NCI-H1092 (cell line): Measurements from ENCODE around the gene DPYSL4.
"Not testable (repeated sequence)": the region's sequence is repeated elsewhere in the genome, so short reads cannot be mapped to it uniquely, and the experiment has no call there.

Experiments
- DNase-seq: peaks from one replicate; lab custom pipeline; 2025; lab: John Stamatoyannopoulos, UW

The DPYSL4 gene

GRCh38 chr10:132207536-132208461 lies 21.1 kb downstream of the DPYSL4 start:
- DNase-seq: no peak

DNA sequence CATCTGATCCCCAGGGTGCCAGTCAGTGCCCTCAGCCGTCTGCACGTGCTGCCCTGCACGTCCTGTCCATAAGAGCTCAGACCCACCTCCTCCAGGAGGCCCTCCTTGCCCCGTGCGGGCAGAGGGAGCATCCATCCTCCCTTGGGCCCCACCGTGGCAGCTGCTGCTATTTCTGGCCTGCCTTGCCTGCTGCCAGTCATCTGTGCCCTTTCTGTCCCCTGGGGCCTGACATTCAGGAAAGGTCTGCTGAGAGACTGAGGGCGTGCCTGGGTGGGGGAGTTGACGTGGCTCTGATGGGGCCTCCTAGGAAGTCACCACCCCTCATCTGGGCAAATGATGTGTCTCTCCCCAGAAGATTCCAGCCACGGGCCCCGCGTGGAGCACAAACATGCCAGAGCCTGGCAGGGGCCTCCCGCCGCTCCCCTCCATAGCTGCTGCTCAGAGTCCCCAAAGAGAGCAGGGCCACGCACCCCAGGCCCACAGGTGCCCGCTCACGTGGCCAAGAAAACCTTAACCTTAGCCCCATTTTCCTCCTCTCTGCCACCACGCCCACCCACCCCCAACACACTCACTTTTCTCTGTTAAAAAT lies 21.8 kb downstream of the DPYSL4 start:
- no peak for DNase-seq

DNA sequence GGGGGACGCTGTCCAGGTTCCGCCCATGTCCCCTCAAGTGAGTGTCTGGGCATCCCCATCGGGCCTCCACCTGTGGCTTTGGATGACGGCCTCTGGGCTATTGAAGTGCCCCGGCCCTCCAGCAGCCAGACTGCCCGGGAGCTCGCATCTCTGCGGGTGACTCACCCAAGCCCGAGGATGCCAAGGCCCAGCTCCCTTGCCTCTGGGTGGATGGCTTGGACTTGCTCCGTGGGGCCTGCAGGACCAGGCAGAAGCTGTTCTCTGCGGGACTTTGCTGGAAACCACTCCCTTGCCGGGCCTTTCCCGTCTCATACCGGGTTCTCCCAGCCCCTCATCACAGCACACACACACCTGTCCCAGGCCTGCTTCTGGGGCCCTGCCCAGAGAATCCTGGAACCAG lies 22.4 kb downstream of the DPYSL4 start:
- no peak for DNase-seq

GRCh38 chr10:132209978-132210530 lies 23.3 kb downstream of the DPYSL4 start:
- no peak for DNase-seq

DNA sequence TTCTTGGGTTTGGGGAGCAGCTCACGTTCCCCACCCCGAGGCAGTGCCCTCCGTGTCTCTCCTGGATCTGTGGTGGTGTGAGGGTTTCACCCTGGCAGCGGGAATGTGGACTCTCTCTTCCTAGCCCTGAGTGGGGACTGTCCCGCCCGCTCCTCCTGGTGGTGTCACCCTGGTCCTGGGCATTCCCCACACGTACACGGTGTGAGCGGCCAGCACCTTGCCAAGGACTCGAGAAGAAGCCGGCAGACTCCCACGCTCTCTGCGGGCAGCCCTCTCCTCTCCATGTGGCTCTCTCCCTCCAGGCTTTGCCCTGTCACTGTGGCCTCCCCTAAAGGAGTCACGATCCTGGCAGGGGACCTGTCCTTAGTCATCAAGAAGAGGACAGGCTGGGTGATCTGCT lies 24.0 kb downstream of the DPYSL4 start:
- DNase-seq: no peak

GRCh38 chr10:132211246-132211645 lies 24.5 kb downstream of the DPYSL4 start:
- no peak for DNase-seq

- DNase-seq: no peak
Measured at GRCh38 chr10:132212816-132213215, 26.1 kb downstream of the DPYSL4 start.

- DNase-seq: no peak
Measured at GRCh38 chr10:132213917-132214316, 27.2 kb downstream of the DPYSL4 start.

- not testable (repeated sequence) for DNase-seq
Measured at GRCh38 chr10:132216441-132216840, 29.7 kb downstream of the DPYSL4 start.

DNA sequence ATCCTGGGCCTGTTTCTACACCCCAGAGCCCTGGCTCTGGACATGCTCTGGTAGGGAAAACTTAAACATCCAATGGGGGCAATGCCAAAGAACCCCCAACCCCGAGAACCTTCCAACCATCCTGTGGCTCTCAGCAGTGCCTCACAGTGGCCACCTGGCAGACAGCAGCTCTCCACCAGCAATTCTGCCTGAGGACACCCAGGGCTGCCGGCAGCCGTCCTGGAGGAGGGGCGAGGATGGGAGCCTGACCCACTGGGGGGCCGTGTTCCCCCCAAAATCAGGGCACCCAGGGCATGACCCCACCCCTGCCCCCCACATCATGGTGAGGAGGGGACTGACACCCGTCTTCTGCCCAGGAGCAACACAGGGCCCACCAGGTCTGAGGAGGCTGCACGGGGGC lies 32.7 kb downstream of the DPYSL4 start:
- DNase-seq: no peak

DNA sequence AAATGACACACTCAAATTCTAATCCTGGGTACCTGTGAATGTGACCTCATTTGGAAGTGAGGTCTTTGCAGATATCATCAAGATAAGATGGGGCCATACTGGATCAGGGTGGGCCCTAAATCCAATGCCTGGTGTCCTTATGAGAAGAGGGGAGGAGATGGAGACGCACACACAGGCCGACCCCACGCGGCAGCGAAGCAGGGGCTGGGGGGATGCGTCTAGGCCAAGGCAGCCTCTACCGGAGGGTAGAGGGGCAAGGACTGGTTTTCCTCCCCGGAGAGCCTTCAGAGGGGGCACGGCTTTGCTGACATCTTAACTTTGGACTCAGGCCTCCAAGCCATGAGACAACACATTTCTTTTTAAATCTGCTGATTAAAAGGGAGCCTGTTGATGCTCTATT lies 33.3 kb downstream of the DPYSL4 start:
- DNase-seq: no peak

GRCh38 chr10:132220996-132221395 lies 34.2 kb downstream of the DPYSL4 start:
- DNase-seq: not testable (repeated sequence)

- no peak for DNase-seq
Measured at GRCh38 chr10:132222726-132223125, 36.0 kb downstream of the DPYSL4 start.

- DNase-seq: peak; percentile 38
Measured at GRCh38 chr10:132223156-132223590, 36.4 kb downstream of the DPYSL4 start.

DNA sequence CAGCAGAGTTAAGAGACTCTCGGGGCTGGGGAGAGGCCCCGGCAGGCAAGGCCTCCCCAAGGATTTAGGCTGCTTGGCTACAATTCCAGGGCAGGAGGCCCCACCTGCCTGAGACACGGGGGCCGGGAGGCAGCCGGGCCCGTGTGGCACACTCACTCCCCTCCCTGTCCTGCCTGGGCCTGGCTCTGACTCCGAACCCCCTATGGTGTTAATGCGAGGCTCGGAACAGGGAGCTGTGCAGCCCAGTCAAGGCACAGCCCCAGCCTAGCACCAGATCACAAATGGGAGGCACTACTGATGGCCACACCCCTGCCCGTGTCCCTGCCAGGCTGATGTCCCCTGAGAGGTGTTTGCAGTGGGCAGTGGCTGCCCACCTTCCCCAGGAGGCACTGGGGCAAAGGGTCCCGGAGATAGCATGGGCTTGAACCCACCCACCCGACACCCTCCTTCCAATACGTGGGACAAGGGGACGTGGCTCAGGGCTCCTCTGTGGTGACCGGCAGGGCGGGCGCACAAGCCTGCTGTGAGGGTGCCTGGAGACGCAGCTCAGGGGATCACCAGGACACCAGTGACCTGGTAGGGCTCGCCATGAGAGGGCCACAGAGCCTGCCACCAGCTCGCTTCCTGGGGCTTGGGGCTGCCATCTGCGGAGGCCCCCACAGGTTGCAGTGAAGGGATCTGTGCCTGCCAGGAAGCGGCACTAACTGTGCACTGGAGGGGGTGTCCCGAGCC lies 37.0 kb downstream of the DPYSL4 start:
- no peak for DNase-seq

DNA sequence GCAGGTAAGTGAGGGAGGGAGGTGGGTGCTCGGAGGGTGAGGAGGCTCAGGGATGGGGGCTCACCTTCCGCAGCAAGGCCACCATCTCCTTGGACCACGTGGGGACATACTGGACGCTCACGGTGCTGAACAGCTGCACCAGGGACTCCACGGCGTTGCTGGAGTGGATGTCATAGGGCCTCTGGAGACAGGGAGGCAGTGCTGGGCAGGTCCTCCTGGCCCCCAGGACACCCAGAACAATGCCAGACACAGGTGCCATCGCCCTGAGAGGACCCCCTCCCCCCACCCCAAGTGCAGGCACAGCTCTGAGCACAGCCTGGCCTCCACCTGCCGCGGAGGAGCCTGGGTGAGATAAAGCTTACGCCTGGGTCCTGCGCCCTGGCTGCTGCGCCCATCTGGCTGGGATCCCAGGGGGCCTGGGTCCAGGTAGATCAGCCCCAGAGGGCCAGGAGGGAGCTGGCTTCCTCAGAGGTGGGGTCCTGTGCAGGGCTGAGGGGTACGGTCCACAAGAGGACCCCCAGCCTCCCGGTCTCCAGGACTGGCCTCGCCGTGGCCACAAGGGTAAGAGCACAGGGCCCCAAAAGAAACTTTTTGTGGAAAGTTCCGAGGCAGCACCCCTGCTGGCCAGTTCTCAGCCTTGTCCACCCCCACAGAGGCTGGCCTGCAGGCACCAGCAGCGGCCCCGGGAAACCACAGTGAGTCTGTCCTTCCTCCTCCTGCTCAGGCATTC lies 37.8 kb downstream of the DPYSL4 start:
- no peak for DNase-seq

DNA sequence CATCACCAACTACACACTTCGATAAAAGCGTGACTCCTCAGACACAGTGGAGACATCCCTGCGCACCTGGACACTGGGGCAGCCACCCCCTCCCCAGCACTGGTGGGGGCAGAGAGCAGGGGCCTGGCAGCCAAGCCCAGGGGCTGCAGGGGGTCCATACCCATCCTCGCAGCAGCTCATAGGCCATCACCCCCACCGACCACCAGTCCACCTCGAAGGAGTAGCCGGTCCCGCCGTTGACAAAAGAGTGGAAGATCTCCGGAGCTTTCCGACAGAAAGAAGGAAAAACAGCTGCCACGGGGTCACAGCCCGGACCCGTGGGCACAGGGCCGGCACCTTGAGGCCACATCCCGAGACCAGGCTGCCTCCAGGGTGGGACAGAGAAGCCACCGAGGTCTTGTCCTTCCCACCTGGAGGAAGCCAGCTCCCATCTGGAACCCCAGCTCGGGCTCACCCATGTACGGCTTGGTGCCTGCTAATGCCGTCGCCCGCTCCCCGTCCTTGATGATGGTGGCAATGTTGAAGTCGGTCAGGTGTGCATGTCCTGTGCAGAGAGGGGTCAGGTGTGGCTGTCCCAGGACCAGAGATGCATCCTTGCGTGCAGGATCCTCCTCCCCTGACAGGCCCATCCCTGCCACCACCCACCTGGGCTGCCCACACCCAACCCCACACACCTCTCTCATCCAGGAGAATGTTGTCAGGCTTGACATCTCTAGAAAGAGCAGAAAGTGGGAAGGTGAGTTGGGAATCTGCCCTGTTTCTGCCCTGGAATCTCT lies 38.5 kb downstream of the DPYSL4 start:
- DNase-seq: no peak

- DNase-seq: no peak
Measured at GRCh38 chr10:132225849-132226205, 39.1 kb downstream of the DPYSL4 start.

GRCh38 chr10:132226586-132227405 lies 40.0 kb downstream of the DPYSL4 start:
- DNase-seq: no peak

DNA sequence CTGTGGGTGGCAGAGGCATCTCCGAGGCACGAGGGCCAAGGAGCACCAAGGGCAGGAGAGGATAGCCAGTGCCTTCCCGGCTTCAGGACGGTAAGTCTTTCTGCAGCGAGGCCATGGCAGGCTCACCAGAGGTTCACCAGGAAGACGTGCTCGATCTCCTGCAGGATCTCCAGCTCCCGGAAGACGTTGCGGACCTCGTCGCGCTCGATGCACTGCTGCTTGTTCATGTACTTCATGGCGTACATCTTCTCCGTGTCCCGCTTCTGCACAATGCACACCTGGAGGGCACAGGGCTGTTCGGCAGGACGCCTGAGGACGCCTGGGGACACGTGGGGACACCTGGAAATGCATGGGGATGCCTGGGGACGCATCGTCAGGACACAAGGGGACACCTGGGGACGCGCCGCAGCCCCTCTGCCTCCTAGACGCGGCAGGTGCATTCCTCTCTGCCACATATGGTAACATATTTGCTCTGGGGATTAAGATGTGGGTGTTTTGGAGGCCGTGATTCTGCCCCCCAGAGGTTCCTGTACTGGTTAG lies 41.2 kb downstream of the DPYSL4 start:
- no peak for DNase-seq
